ENCODE results near the gene DNMT3B.
A peak's percentile ranks its signal among the peaks of the same experiment; 100 is the strongest.

Gene DNMT3B

GRCh38 chr20:32823737-32824588 is 61.8 kb downstream of the DNMT3B start:
- DNase-seq (ENCODE audit: low spot score), result no peak

GRCh38 chr20:32828029-32828680 is 66.0 kb downstream of the DNMT3B start:
- DNase-seq (ENCODE audit: low spot score), result no peak

- DNase-seq (ENCODE audit: low spot score), result no peak
Measured at GRCh38 chr20:32829311-32830005, 67.3 kb downstream of the DNMT3B start.

- no peak for DNase-seq (ENCODE audit: low spot score)
Measured at GRCh38 chr20:32830437-32830836, 68.3 kb downstream of the DNMT3B start.

GRCh38 chr20:32831982-32832381 is 69.8 kb downstream of the DNMT3B start:
- no peak for DNase-seq (ENCODE audit: low spot score)

GRCh38 chr20:32832664-32833063 is 70.5 kb downstream of the DNMT3B start:
- DNase-seq (ENCODE audit: low spot score), result no peak

- DNase-seq (ENCODE audit: low spot score), result no peak
Measured at GRCh38 chr20:32834972-32835371, 72.8 kb downstream of the DNMT3B start.

GRCh38 chr20:32837157-32837556 is 75.0 kb downstream of the DNMT3B start:
- no peak for DNase-seq (ENCODE audit: low spot score)

GRCh38 chr20:32839227-32839981 is 77.2 kb downstream of the DNMT3B start:
- DNase-seq (ENCODE audit: low spot score), result peak; percentile 81

GRCh38 chr20:32839982-32840285 is 77.7 kb downstream of the DNMT3B start:
- DNase-seq (ENCODE audit: low spot score), result no peak

- DNase-seq (ENCODE audit: low spot score), result no peak
Measured at GRCh38 chr20:32841174-32841573, 79.0 kb downstream of the DNMT3B start.

GRCh38 chr20:32841632-32842031 is 79.4 kb downstream of the DNMT3B start:
- DNase-seq (ENCODE audit: low spot score), result no peak

GRCh38 chr20:32842688-32843524 is 80.7 kb downstream of the DNMT3B start:
- no peak for DNase-seq (ENCODE audit: low spot score)

- no peak for DNase-seq (ENCODE audit: low spot score)
Measured at GRCh38 chr20:32845786-32846185, 83.6 kb downstream of the DNMT3B start.

- no peak for DNase-seq (ENCODE audit: low spot score)
Measured at GRCh38 chr20:32846852-32847251, 84.7 kb downstream of the DNMT3B start.

GRCh38 chr20:32847964-32848363 is 85.8 kb downstream of the DNMT3B start:
- DNase-seq (ENCODE audit: low spot score), result no peak

GRCh38 chr20:32848846-32849245 is 86.7 kb downstream of the DNMT3B start:
- no peak for DNase-seq (ENCODE audit: low spot score)

- no peak for DNase-seq (ENCODE audit: low spot score)
Measured at GRCh38 chr20:32849577-32849976, 87.4 kb downstream of the DNMT3B start.

GRCh38 chr20:32855387-32855786 is 93.2 kb downstream of the DNMT3B start:
- DNase-seq (ENCODE audit: low spot score), result no peak

GRCh38 chr20:32858189-32858588 is 96.0 kb downstream of the DNMT3B start:
- no peak for DNase-seq (ENCODE audit: low spot score)
